IMR-90 (cell line): Measurements from ENCODE around the gene GRIN2B. TPM values are rescaled to one million over a fixed set of nuclear protein-coding genes. Genes with fewer than 3 reads are reported as not detected.

Experiments used
- ATAC-seq: fragments of 200-7000 bp; cut with Tn5 transposase; 2 replicates; pipeline ENCODE4 v1.9.1; 2020; ENCODE audit warnings: low read depth, mild to moderate bottlenecking, moderate library complexity
- BruUV-seq: library from RNA; stranded (reverse); fragments of 400-500 nt; replicated peaks from 2 replicates; lab custom pipeline; 2021; lab: Mats Ljungman, UMichigan
- CTCF ChIA-PET: fragments of 300-600 bp; formaldehyde crosslinking; extraction: SDS; loops from one replicate; lab custom pipeline; 2021; ENCODE audit warnings: antibody characterized with exemption; lab: Yijun Ruan, JAX
- POLR2A ChIA-PET: fragments of 300-600 bp; sonication (Branson Sonifier 250); formaldehyde crosslinking; loops from one replicate; lab custom pipeline; 2022; ENCODE audit warnings: antibody characterized with exemption; ENCODE audit not compliant: unreplicated experiment; lab: Charles Lee
- DNase-seq: peaks from one replicate; pipeline ENCODE4 v3.0.0; 2013
- H2AFZ ChIP-seq: replicated peaks from 2 replicates; pipeline ENCODE3; 2013; ENCODE audit warnings: low read length, mild to moderate bottlenecking; ENCODE audit not compliant: poor library complexity
- H2AK5ac ChIP-seq: 2 replicates; pipeline ENCODE4 v1.6.1; 2013; ENCODE audit warnings: low read depth, low read length, inconsistent platforms
- H2AK9ac ChIP-seq: replicated peaks from 2 replicates; pipeline ENCODE3; 2013; ENCODE audit warnings: mild to moderate bottlenecking, low read depth, low read length, moderate library complexity; ENCODE audit not compliant: poor library complexity
- H2BK120ac ChIP-seq: 2 replicates; pipeline ENCODE4 v1.6.1; 2013; ENCODE audit warnings: low read depth, low read length, inconsistent platforms
- H2BK15ac ChIP-seq: 3 replicates; pipeline ENCODE4 v1.6.1; 2013; ENCODE audit warnings: low read depth, low read length, inconsistent platforms
- H2BK20ac ChIP-seq: 2 replicates; pipeline ENCODE4 v1.6.1; 2013; ENCODE audit warnings: low read depth, mild to moderate bottlenecking, inconsistent platforms, low read length, moderate library complexity
- H2BK5ac ChIP-seq: 2 replicates; pipeline ENCODE4 v1.6.1; 2013; ENCODE audit warnings: mild to moderate bottlenecking, low read depth, low read length, inconsistent platforms; ENCODE audit not compliant: poor library complexity, severe bottlenecking
- H3K14ac ChIP-seq: replicated peaks from 2 replicates; pipeline ENCODE4 v1.6.1; 2013; ENCODE audit warnings: low read depth, low read length, inconsistent platforms
- H3K18ac ChIP-seq: 2 replicates; pipeline ENCODE4 v1.6.1; 2013; ENCODE audit warnings: low read depth, low read length, control low read depth
- H3K23ac ChIP-seq: 2 replicates; pipeline ENCODE4 v1.6.1; 2013; ENCODE audit warnings: low read depth, low read length, inconsistent platforms
- H3K27ac ChIP-seq: 2 replicates; pipeline ENCODE4 v1.5.1; 2013; ENCODE audit warnings: mild to moderate bottlenecking, control low read depth, low read length; ENCODE audit not compliant: insufficient read depth
- H3K27me3 ChIP-seq: 2 replicates; pipeline ENCODE4 v1.6.1; 2013; ENCODE audit warnings: low read length; ENCODE audit not compliant: control insufficient read depth, insufficient read depth
- H3K36me3 ChIP-seq: 2 replicates; pipeline ENCODE4 v1.6.1; 2013; ENCODE audit warnings: low read length, mixed read lengths; ENCODE audit not compliant: control insufficient read depth, insufficient read depth
- H3K4ac ChIP-seq: 2 replicates; pipeline ENCODE4 v1.6.1; 2013; ENCODE audit warnings: low read depth, low read length, inconsistent platforms
- H3K4me1 ChIP-seq: 2 replicates; pipeline ENCODE4 v1.6.1; 2013; ENCODE audit warnings: low read length, mixed read lengths; ENCODE audit not compliant: control insufficient read depth, insufficient read depth
- H3K4me2 ChIP-seq: 2 replicates; pipeline ENCODE4 v1.6.1; 2013; ENCODE audit warnings: low read depth, mild to moderate bottlenecking, control low read depth, low read length, moderate library complexity
- H3K4me3 ChIP-seq: 2 replicates; pipeline ENCODE4 v1.5.1; 2013; ENCODE audit warnings: low read depth, mild to moderate bottlenecking, control low read depth, low read length, moderate library complexity; ENCODE audit not compliant: insufficient read depth
- H3K56ac ChIP-seq: 2 replicates; pipeline ENCODE4 v1.6.1; 2013; ENCODE audit warnings: low read length, inconsistent platforms; ENCODE audit not compliant: insufficient read depth; ENCODE audit errors: extremely low read depth
- H3K79me1 ChIP-seq, 2 experiments: 2 replicates each; pipeline ENCODE4 v1.6.1; 2013; ENCODE audit warnings: low read length in 2 of 2, inconsistent platforms in 1 of 2, low read depth in 1 of 2
- H3K9ac ChIP-seq: 2 replicates; pipeline ENCODE4 v1.6.1; 2013; ENCODE audit warnings: low read depth, low read length, control low read depth
- H3K9me1 ChIP-seq: 2 replicates; pipeline ENCODE4 v1.6.1; 2013; ENCODE audit warnings: low read length, inconsistent platforms; ENCODE audit not compliant: insufficient read depth
- H3K9me3 ChIP-seq: 2 replicates; pipeline ENCODE4 v1.6.1; 2013; ENCODE audit warnings: low read length; ENCODE audit not compliant: control insufficient read depth, insufficient read depth
- H4K20me1 ChIP-seq: 2 replicates; pipeline ENCODE4 v1.6.1; 2013; ENCODE audit warnings: low read length, inconsistent platforms; ENCODE audit not compliant: insufficient read depth
- H4K5ac ChIP-seq: 2 replicates; pipeline ENCODE4 v1.6.1; 2013; ENCODE audit warnings: mild to moderate bottlenecking, low read depth, low read length, control low read depth
- H4K8ac ChIP-seq, 2 experiments: 2 replicates each; pipeline ENCODE4 v1.6.1; 2013; ENCODE audit warnings: low read depth in 2 of 2, low read length in 2 of 2, control low read depth in 1 of 2, inconsistent platforms in 1 of 2
- H4K91ac ChIP-seq: 2 replicates; pipeline ENCODE4 v1.6.1; 2013; ENCODE audit warnings: low read depth, low read length, inconsistent platforms; ENCODE audit not compliant: insufficient read depth
- BHLHE40 ChIP-seq: fragments of 150-350 bp; IDR thresholded peaks from 2 replicates; pipeline ENCODE4 v1.6.1; 2016; ENCODE audit warnings: mild to moderate bottlenecking, low read depth, low read length
- CEBPB ChIP-seq: IDR thresholded peaks from 2 replicates; pipeline ENCODE4 v1.6.1; 2012; ENCODE audit warnings: low read depth, low read length, improper control_type of control experiment
- CHD1 ChIP-seq: IDR thresholded peaks from 2 replicates; pipeline ENCODE4 v1.6.1; 2012; ENCODE audit warnings: low read depth, low read length, improper control_type of control experiment
- FOS ChIP-seq: fragments of 150-350 bp; IDR thresholded peaks from 2 replicates; pipeline ENCODE4 v1.6.1; 2016; ENCODE audit warnings: low read depth, low read length
- MAFK ChIP-seq: IDR thresholded peaks from 2 replicates; pipeline ENCODE4 v1.6.1; 2012; ENCODE audit warnings: low read depth, low read length, improper control_type of control experiment
- MAZ ChIP-seq: IDR thresholded peaks from 2 replicates; pipeline ENCODE4 v1.6.1; 2012; ENCODE audit warnings: low read depth, mild to moderate bottlenecking, low read length, improper control_type of control experiment, moderate library complexity, borderline replicate concordance
- MXI1 ChIP-seq: IDR thresholded peaks from 2 replicates; pipeline ENCODE4 v1.6.1; 2012; ENCODE audit warnings: low read depth, mild to moderate bottlenecking, low read length, moderate library complexity, borderline replicate concordance
- NFE2L2 ChIP-seq: fragments of 150-350 bp; IDR thresholded peaks from 2 replicates; pipeline ENCODE4 v1.6.1; 2016; ENCODE audit warnings: low read depth, mild to moderate bottlenecking, low read length
- POLR2A ChIP-seq: IDR thresholded peaks from 2 replicates; pipeline ENCODE4 v1.6.1; 2012; ENCODE audit warnings: mild to moderate bottlenecking, low read depth, low read length
- RAD21 ChIP-seq: IDR thresholded peaks from 2 replicates; pipeline ENCODE4 v1.6.1; 2012; ENCODE audit warnings: low read length, improper control_type of control experiment
- RCOR1 ChIP-seq: IDR thresholded peaks from 2 replicates; pipeline ENCODE4 v1.6.1; 2012; ENCODE audit warnings: mild to moderate bottlenecking, low read length, improper control_type of control experiment; ENCODE audit not compliant: insufficient replicate concordance
- RFX5 ChIP-seq: IDR thresholded peaks from 2 replicates; pipeline ENCODE4 v1.8.0; 2012; ENCODE audit warnings: low read depth, mild to moderate bottlenecking, low read length, moderate library complexity
- SMC3 ChIP-seq: fragments of 150-350 bp; IDR thresholded peaks from 2 replicates; pipeline ENCODE4 v1.6.1; 2016; ENCODE audit warnings: low read depth, mild to moderate bottlenecking, antibody characterized with exemption, low read length, moderate library complexity
- WGBS, 2 experiments: methylation state at CpG; one replicate each; pipeline versions ENCODE4 v1.1.5 to v1.1.7; 2013; ENCODE audit warnings: missing lambda C conversion rate in 2 of 2; ENCODE audit not compliant: insufficient read length in 1 of 2; ENCODE audit errors: extremely low coverage in 2 of 2; 5-methylcytosine and 5-hydroxymethylcytosine counted together
- dilution Hi-C: fragments of 300-500 bp; cut with HindIII; formaldehyde crosslinking; loops from one replicate; pipeline ENCODE4 v1.14.3; 2018; ENCODE audit warnings: low sequenced_read_pairs; ENCODE audit not compliant: unreplicated experiment
- in situ Hi-C: fragments of 300-500 bp; cut with MboI; formaldehyde crosslinking; loops from 3 replicates; pipeline ENCODE4 v1.14.3; 2019; ENCODE audit warnings: low sequenced_read_pairs, inconsistent platforms, mixed read lengths
- intact Hi-C: fragments of 100-400 bp; cut with micrococcal nuclease; formaldehyde crosslinking; loops from 2 replicates; pipeline ENCODE4 v1.10.0; 2022
- polyA plus RNA-seq, 3 experiments: library from polyadenylated mRNA; depleted of rRNA; stranded (reverse); fragments of >200 nt; gene quantifications; 2 replicates each; pipeline ENCODE4 v1.2.3, GENCODE V29; 2012; ENCODE audit warnings: low replicate concordance in 1 of 3
- total RNA-seq: library from RNA; depleted of rRNA; stranded (reverse); fragments of >200 nt; gene quantifications from 2 replicates; pipeline ENCODE4 v1.2.3, GENCODE V29; 2012
- TF ChIP-seq, protein P1 (sequence below): fragments of 150-350 bp; IDR thresholded peaks from 2 replicates; pipeline ENCODE4 v1.6.1; 2016; ENCODE audit warnings: low read depth, mild to moderate bottlenecking, low read length, moderate library complexity, borderline replicate concordance
- TF ChIP-seq, protein P2 (sequence below): conservative IDR thresholded peaks from 2 replicates; pipeline ENCODE4 v1.5.1; 2012; ENCODE audit warnings: mild to moderate bottlenecking, low read depth, low read length, improper control_type of control experiment
- TF ChIP-seq, protein P3 (sequence below): fragments of 150-350 bp; IDR thresholded peaks from 2 replicates; pipeline ENCODE4 v1.6.1; 2017; ENCODE audit warnings: mild to moderate bottlenecking, antibody characterized with exemption, low read length, low read depth

The GRIN2B gene
- total and polyA plus RNA-seq, 2 of the 4 experiments (the other 2 are of a cell fraction): under 0.01 TPM; not detected in 1

DNA sequence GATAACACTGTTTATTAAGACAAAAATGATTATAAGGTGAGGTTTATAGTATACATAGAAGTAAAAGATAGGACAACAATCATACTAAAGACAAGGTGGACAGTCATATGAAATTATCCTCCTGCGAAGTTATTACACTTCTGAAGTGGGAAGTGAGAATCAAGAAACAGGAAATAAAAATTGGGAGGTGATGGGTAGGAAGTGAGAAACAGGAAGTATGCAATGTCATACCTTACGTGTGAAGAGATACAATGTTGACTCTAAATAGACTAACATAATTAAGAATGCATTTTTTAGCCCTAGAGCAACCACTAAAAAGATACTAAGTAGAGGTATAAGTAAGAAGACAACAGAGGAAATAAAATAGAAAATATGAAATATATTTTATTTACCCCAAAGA is 43.7 kb downstream of the GRIN2B start:
- H3K27ac ChIP-seq: no peak overlapping the region
- no peak overlapping the region for H2AK9ac ChIP-seq
- dilution Hi-C loops: no loop called here
- H2BK120ac ChIP-seq: no peak overlapping the region
- no peak overlapping the region for H3K4ac ChIP-seq
- POLR2A ChIA-PET: no interaction called here
- CTCF ChIA-PET: no interaction called here
- in situ Hi-C loops: no loop called here
- H3K9me1 ChIP-seq: no peaks in the 10 kb centered on the region
- H4K91ac ChIP-seq: no peak overlapping the region
- H3K27me3 ChIP-seq: no peaks in the 10 kb centered on the region
- H3K18ac ChIP-seq: no peak overlapping the region
- intact Hi-C loops: no loop called here
- H3K4me3 ChIP-seq: no peak overlapping the region
- WGBS, 2 experiments: no CpG with 5 or more reads among the region's 2 CpGs
- no peaks in the 10 kb centered on the region for H3K36me3 ChIP-seq
- no TSS peak for BruUV-seq
- H2BK20ac ChIP-seq: no peak overlapping the region
- H2AFZ ChIP-seq: no peak overlapping the region
- TF ChIP-seq MXI1: no peak
- no peak for TF ChIP-seq CHD1
- no peak for TF ChIP-seq FOS
- no peak for TF ChIP-seq POLR2A
- no peak for TF ChIP-seq CEBPB
- TF ChIP-seq MAZ: no peak
- TF ChIP-seq RAD21: no peak
- TF ChIP-seq, protein P1, sequence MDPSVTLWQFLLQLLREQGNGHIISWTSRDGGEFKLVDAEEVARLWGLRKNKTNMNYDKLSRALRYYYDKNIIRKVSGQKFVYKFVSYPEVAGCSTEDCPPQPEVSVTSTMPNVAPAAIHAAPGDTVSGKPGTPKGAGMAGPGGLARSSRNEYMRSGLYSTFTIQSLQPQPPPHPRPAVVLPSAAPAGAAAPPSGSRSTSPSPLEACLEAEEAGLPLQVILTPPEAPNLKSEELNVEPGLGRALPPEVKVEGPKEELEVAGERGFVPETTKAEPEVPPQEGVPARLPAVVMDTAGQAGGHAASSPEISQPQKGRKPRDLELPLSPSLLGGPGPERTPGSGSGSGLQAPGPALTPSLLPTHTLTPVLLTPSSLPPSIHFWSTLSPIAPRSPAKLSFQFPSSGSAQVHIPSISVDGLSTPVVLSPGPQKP: no peak
- no peak for TF ChIP-seq NFE2L2
- TF ChIP-seq, protein P2, sequence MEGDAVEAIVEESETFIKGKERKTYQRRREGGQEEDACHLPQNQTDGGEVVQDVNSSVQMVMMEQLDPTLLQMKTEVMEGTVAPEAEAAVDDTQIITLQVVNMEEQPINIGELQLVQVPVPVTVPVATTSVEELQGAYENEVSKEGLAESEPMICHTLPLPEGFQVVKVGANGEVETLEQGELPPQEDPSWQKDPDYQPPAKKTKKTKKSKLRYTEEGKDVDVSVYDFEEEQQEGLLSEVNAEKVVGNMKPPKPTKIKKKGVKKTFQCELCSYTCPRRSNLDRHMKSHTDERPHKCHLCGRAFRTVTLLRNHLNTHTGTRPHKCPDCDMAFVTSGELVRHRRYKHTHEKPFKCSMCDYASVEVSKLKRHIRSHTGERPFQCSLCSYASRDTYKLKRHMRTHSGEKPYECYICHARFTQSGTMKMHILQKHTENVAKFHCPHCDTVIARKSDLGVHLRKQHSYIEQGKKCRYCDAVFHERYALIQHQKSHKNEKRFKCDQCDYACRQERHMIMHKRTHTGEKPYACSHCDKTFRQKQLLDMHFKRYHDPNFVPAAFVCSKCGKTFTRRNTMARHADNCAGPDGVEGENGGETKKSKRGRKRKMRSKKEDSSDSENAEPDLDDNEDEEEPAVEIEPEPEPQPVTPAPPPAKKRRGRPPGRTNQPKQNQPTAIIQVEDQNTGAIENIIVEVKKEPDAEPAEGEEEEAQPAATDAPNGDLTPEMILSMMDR: no peak
- TF ChIP-seq MAFK: no peak
- TF ChIP-seq RFX5: no peak
- no peak for TF ChIP-seq SMC3
- TF ChIP-seq, protein P3, sequence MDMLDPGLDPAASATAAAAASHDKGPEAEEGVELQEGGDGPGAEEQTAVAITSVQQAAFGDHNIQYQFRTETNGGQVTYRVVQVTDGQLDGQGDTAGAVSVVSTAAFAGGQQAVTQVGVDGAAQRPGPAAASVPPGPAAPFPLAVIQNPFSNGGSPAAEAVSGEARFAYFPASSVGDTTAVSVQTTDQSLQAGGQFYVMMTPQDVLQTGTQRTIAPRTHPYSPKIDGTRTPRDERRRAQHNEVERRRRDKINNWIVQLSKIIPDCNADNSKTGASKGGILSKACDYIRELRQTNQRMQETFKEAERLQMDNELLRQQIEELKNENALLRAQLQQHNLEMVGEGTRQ: no peak
- TF ChIP-seq RCOR1: no peak
- no peak for TF ChIP-seq BHLHE40
- H3K14ac ChIP-seq: no peak overlapping the region
- H3K9me3 ChIP-seq: peaks cover 6% of the 10 kb centered on the region
- H3K4me1 ChIP-seq: no peaks in the 10 kb centered on the region
- H2AK5ac ChIP-seq: no peak overlapping the region
- H4K5ac ChIP-seq: no peak overlapping the region
- no peaks in the 10 kb centered on the region for H4K20me1 ChIP-seq
- no peak overlapping the region for H3K4me2 ChIP-seq
- H4K8ac ChIP-seq: no peak overlapping the region
- no peak overlapping the region for H3K56ac ChIP-seq
- no peaks in the 10 kb centered on the region for H3K79me1 ChIP-seq
- H3K9ac ChIP-seq: no peak overlapping the region
- no peak for DNase-seq
- no peak overlapping the region for H2BK5ac ChIP-seq
- ATAC-seq: no peak
- no peak overlapping the region for H3K23ac ChIP-seq
- H2BK15ac ChIP-seq: no peak overlapping the region
